Measurements from ENCODE around the gene MRPS34.

Gene MRPS34

DNA sequence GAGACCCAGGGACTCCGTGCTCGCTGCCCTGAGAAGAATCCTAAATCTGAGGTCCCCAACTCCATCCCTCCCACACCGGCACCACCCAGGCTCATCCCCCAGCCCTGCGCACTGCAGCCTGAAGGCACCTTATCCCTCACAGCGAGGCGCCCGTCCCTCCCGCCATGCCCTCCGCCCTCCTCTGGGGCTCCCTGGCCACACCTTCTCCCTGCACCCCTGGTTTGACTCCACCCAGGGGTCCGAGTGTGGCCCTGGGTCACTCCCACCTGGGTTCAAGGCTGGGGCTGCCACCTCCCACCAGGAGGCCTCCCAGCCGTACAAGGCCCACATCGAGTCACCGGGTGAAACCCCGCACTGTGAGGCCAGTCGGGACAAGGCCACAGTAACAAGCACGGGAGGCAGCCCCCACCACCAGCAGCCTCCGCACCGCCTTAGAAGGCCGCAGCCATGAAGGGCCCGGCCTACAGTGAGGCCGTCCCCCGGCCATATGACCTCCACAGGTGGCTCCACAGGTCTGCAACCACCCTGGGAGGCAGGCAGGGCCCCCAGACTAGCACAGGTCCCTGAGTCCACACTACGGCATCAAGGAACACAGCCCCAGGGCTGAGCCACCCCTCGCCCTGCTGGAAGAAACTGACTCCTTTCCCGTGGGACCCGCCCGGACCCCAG, 45.4 kb upstream of the MRPS34 start (continued):
- no peak for TF ChIP-seq ZNF837 (tag by site-specific recombination; IDR thresholded peaks at IDR 0.05)

DNA sequence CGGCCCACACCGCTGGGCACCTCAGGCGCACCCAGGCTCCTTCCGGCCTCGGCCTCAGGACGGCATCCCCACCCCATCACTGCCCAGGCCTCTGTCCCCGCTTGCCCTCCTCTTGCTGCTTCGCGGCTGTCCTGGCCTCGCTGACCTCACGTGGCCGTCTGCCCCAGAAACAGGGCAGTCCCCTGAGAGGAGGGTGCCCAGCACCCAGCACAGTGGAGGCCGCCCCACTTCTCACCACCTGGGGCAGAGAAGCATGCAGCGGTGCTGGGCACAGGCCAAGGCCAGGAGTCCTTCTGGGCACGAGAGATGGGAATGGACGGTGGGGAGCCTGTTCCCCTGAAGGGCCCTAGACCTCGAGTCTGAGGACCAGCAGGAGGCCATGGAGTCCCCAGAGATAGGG, 44.8 kb upstream of the MRPS34 start:
- POLR2A ChIA-PET: no interaction called here
- CTCF ChIA-PET: no interaction called here
- H3K36me3 ChIP-seq (ENCODE audit: control insufficient read depth in 2 of 2, insufficient read depth in 1 of 2, low read length in 2 of 2): peaks cover 0 to 74% of the 10 kb centered on the region in 2 experiments; a peak in 2 of 3 replicates

DNA sequence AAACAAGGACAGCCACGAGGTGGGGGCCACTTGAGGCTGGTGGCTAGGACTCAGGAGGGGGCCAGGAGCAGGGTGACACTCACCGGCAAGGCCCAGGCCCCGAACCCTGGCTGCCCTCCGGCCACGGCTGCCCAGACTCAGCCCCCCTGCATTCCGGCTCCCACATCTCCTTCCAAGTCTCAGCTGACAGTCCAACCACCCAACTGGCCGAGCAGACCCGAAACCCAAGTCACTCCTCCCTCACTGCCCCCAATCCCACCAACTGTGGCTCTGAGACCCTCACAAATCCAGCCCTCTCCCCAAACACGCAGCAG, 44.3 kb upstream of the MRPS34 start:
- ChIA-PET CTCF (no interaction called here), POLR2A (interaction anchor here (0.7 to 0.8 kb wide), 2 partner anchors 35 to 1175 kb away, joined by 3 read pairs; partner anchors contain the start of genes NUBP2 and SPSB3)
- Histone ChIP-seq H3K4me1 (ENCODE audit: control insufficient read depth, insufficient read depth, low read length) (no peaks in the 10 kb centered on the region), H3K4me3 (ENCODE audit: low read depth, low read length) (no peak overlapping the region), H3K9me3 (ENCODE audit: control insufficient read depth, insufficient read depth, low read depth, low read length) (no peaks in the 10 kb centered on the region), H3K36me3 (ENCODE audit: control insufficient read depth in 2 of 2, insufficient read depth in 1 of 2, low read length in 2 of 2) (peaks cover 0 to 69% of the 10 kb centered on the region in 2 experiments; a peak in 2 of 3 replicates), H3K27ac (ENCODE audit: extremely low read depth, low read depth, low read length) (no peak overlapping the region)
- TF ChIP-seq ZNF121 (tag by site-specific recombination; IDR thresholded peaks at IDR 0.05): no peak
- TF ChIP-seq ZNF10 (tag by site-specific recombination; IDR thresholded peaks at IDR 0.05): no peak
- TF ChIP-seq ZNF747 (tag by site-specific recombination; IDR thresholded peaks at IDR 0.05): no peak
- no peak for TF ChIP-seq ZNF549 (tag by site-specific recombination; IDR thresholded peaks at IDR 0.05)
- no peak for TF ChIP-seq ZNF510 (tag by site-specific recombination; IDR thresholded peaks at IDR 0.05; ENCODE audit: insufficient replicate concordance)
- TF ChIP-seq, protein P1, sequence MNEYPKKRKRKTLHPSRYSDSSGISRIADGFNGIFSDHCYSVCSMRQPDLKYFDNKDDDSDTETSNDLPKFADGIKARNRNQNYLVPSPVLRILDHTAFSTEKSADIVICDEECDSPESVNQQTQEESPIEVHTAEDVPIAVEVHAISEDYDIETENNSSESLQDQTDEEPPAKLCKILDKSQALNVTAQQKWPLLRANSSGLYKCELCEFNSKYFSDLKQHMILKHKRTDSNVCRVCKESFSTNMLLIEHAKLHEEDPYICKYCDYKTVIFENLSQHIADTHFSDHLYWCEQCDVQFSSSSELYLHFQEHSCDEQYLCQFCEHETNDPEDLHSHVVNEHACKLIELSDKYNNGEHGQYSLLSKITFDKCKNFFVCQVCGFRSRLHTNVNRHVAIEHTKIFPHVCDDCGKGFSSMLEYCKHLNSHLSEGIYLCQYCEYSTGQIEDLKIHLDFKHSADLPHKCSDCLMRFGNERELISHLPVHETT (tag by site-specific recombination; IDR thresholded peaks at IDR 0.05): no peak
- no peak for TF ChIP-seq ZNF221 (tag by site-specific recombination; IDR thresholded peaks at IDR 0.05; ENCODE audit: borderline replicate concordance)
- TF ChIP-seq, protein P2, sequence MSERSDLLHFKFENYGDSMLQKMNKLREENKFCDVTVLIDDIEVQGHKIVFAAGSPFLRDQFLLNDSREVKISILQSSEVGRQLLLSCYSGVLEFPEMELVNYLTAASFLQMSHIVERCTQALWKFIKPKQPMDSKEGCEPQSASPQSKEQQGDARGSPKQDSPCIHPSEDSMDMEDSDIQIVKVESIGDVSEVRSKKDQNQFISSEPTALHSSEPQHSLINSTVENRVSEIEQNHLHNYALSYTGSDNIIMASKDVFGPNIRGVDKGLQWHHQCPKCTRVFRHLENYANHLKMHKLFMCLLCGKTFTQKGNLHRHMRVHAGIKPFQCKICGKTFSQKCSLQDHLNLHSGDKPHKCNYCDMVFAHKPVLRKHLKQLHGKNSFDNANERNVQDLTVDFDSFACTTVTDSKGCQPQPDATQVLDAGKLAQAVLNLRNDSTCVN (tag by site-specific recombination; optimal IDR thresholded peaks at IDR 0.05): no peak
- TF ChIP-seq, protein P3, sequence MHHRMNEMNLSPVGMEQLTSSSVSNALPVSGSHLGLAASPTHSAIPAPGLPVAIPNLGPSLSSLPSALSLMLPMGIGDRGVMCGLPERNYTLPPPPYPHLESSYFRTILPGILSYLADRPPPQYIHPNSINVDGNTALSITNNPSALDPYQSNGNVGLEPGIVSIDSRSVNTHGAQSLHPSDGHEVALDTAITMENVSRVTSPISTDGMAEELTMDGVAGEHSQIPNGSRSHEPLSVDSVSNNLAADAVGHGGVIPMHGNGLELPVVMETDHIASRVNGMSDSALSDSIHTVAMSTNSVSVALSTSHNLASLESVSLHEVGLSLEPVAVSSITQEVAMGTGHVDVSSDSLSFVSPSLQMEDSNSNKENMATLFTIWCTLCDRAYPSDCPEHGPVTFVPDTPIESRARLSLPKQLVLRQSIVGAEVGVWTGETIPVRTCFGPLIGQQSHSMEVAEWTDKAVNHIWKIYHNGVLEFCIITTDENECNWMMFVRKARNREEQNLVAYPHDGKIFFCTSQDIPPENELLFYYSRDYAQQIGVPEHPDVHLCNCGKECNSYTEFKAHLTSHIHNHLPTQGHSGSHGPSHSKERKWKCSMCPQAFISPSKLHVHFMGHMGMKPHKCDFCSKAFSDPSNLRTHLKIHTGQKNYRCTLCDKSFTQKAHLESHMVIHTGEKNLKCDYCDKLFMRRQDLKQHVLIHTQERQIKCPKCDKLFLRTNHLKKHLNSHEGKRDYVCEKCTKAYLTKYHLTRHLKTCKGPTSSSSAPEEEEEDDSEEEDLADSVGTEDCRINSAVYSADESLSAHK (tag by site-specific recombination; IDR thresholded peaks at IDR 0.05): no peak
- no peak for TF ChIP-seq ZNF777 (tag by site-specific recombination; IDR thresholded peaks at IDR 0.05; ENCODE audit: borderline replicate concordance)
- no peak for TF ChIP-seq ZNF24 (tag by site-specific recombination; IDR thresholded peaks at IDR 0.05)
- TF ChIP-seq ZNF548 (tag by site-specific recombination; IDR thresholded peaks at IDR 0.05): no peak
- TF ChIP-seq, protein P4, sequence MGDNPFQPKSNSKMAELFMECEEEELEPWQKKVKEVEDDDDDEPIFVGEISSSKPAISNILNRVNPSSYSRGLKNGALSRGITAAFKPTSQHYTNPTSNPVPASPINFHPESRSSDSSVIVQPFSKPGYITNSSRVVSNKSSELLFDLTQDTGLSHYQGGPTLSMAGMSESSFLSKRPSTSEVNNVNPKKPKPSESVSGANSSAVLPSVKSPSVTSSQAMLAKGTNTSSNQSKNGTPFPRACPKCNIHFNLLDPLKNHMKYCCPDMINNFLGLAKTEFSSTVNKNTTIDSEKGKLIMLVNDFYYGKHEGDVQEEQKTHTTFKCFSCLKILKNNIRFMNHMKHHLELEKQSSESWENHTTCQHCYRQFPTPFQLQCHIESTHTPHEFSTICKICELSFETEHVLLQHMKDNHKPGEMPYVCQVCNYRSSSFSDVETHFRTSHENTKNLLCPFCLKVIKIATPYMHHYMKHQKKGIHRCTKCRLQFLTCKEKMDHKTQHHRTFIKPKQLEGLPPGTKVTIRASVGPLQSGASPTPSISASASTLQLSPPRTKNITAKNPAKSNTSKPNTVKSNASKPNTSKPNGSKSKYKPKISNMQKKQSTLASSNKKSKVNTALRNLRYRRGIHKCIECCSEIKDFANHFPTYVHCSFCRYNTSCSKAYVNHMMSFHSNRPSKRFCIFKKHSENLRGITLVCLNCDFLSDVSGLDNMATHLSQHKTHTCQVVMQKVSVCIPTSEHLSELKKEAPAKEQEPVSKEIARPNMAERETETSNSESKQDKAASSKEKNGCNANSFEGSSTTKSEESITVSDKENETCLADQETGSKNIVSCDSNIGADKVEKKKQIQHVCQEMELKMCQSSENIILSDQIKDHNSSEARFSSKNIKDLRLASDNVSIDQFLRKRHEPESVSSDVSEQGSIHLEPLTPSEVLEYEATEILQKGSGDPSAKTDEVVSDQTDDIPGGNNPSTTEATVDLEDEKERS (tag by site-specific recombination; IDR thresholded peaks at IDR 0.05): no peak

More for the DNA sequence above, 44.8 kb upstream of the MRPS34 start:
- Histone ChIP-seq H3K9me3 (ENCODE audit: control insufficient read depth, insufficient read depth, low read depth, low read length) (no peaks in the 10 kb centered on the region), H3K4me3 (ENCODE audit: low read depth, low read length) (no peak overlapping the region), H3K4me1 (ENCODE audit: control insufficient read depth, insufficient read depth, low read length) (no peaks in the 10 kb centered on the region), H3K27ac (ENCODE audit: extremely low read depth, low read depth, low read length) (no peak overlapping the region)
- TF ChIP-seq, protein P5, sequence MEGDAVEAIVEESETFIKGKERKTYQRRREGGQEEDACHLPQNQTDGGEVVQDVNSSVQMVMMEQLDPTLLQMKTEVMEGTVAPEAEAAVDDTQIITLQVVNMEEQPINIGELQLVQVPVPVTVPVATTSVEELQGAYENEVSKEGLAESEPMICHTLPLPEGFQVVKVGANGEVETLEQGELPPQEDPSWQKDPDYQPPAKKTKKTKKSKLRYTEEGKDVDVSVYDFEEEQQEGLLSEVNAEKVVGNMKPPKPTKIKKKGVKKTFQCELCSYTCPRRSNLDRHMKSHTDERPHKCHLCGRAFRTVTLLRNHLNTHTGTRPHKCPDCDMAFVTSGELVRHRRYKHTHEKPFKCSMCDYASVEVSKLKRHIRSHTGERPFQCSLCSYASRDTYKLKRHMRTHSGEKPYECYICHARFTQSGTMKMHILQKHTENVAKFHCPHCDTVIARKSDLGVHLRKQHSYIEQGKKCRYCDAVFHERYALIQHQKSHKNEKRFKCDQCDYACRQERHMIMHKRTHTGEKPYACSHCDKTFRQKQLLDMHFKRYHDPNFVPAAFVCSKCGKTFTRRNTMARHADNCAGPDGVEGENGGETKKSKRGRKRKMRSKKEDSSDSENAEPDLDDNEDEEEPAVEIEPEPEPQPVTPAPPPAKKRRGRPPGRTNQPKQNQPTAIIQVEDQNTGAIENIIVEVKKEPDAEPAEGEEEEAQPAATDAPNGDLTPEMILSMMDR (tag by site-specific recombination; IDR thresholded peaks at IDR 0.05): no peak
- TF ChIP-seq, protein P6, sequence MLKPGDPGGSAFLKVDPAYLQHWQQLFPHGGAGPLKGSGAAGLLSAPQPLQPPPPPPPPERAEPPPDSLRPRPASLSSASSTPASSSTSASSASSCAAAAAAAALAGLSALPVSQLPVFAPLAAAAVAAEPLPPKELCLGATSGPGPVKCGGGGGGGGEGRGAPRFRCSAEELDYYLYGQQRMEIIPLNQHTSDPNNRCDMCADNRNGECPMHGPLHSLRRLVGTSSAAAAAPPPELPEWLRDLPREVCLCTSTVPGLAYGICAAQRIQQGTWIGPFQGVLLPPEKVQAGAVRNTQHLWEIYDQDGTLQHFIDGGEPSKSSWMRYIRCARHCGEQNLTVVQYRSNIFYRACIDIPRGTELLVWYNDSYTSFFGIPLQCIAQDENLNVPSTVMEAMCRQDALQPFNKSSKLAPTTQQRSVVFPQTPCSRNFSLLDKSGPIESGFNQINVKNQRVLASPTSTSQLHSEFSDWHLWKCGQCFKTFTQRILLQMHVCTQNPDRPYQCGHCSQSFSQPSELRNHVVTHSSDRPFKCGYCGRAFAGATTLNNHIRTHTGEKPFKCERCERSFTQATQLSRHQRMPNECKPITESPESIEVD (tag by site-specific recombination; IDR thresholded peaks at IDR 0.05): no peak
- no peak for TF ChIP-seq ZNF169 (tag by site-specific recombination; IDR thresholded peaks at IDR 0.05)
- TF ChIP-seq ZNF292 (tag by site-specific recombination; IDR thresholded peaks at IDR 0.05; ENCODE audit: borderline replicate concordance, low read depth): no peak
- TF ChIP-seq ZNF654 (tag by site-specific recombination; IDR thresholded peaks at IDR 0.05; ENCODE audit: low read depth): no peak
- TF ChIP-seq ZNF621 (tag by site-specific recombination; IDR thresholded peaks at IDR 0.05): no peak
- TF ChIP-seq ZNF221 (tag by site-specific recombination; IDR thresholded peaks at IDR 0.05; ENCODE audit: borderline replicate concordance): no peak
- TF ChIP-seq GLIS1 (tag by site-specific recombination; IDR thresholded peaks at IDR 0.05): no peak
- no peak for TF ChIP-seq ZNF600 (tag by site-specific recombination; IDR thresholded peaks at IDR 0.05)
- no peak for TF ChIP-seq MYNN (tag by site-specific recombination; IDR thresholded peaks at IDR 0.05; ENCODE audit: borderline replicate concordance)
